Right lobe of liver (tissue), 6 donors: Measurements from ENCODE around the gene MAGI1. TPM values are rescaled to one million over a fixed set of nuclear protein-coding genes. Genes with fewer than 3 reads are reported as not detected.

ENCODE experiments used
- ATAC-seq, 4 donors: fragments of 200-7000 bp; cut with Tn5 transposase; one replicate each; pipeline ENCODE4 v1.9.1; 2020; ENCODE audit warnings: mild to moderate bottlenecking in 4 of 4, moderate library complexity in 4 of 4
- DNase-seq, 3 donors: peaks; one replicate each; pipeline ENCODE4 v3.0.0-alpha.2; 2020
- H3K27ac ChIP-seq, 3 donors: fragments of 200-600 bp; one replicate each; pipeline ENCODE4 v1.8.0; 2022
- H3K27me3 ChIP-seq, 2 donors: fragments of 200-600 bp; one replicate each; pipeline ENCODE4 v1.8.0; 2022
- H3K36me3 ChIP-seq, 4 donors: fragments of 200-600 bp; sonication (generic) in 1 of 4; one replicate each; pipeline versions ENCODE4 v1.5.1 to v1.8.0; 2017 to 2022; ENCODE audit warnings: control low read depth in 1 of 4
- H3K4me1 ChIP-seq, 4 donors: fragments of 200-600 bp; sonication (generic) in 1 of 4; one replicate each; pipeline versions ENCODE4 v1.5.1 to v1.8.0; 2017 to 2022; ENCODE audit warnings: control low read depth in 1 of 4
- H3K4me3 ChIP-seq, 3 donors: fragments of 200-600 bp; one replicate each; pipeline ENCODE4 v1.8.0; 2022
- H3K9me3 ChIP-seq, 4 donors: fragments of 200-600 bp; sonication (generic) in 1 of 4; one replicate each; pipeline versions ENCODE4 v1.5.1 to v1.8.0; 2017 to 2022; ENCODE audit warnings: control low read depth in 1 of 4
- CTCF ChIP-seq, 4 donors: fragments of 200-600 bp in 3 of 4; fragments of 450-650 bp in 1 of 4; IDR thresholded peaks; one replicate each; pipeline versions ENCODE4 v1.5.1 to v1.8.0; 2016 to 2022; ENCODE audit warnings: antibody characterized with exemption in 4 of 4, mild to moderate bottlenecking in 2 of 4
- POLR2A ChIP-seq: fragments of 450-650 bp; IDR thresholded peaks from one replicate; pipeline ENCODE4 v1.6.1; 2017; ENCODE audit warnings: antibody characterized with exemption, mild to moderate bottlenecking
- WGBS: methylation state at CpG from one replicate; pipeline ENCODE4 v1.1.6; 2018; ENCODE audit warnings: low coverage, low lambda C conversion rate; ENCODE audit not compliant: insufficient coverage; ENCODE audit errors: missing lambda C conversion rate; 5-methylcytosine and 5-hydroxymethylcytosine counted together
- intact Hi-C, 2 donors: fragments of 100-400 bp; cut with DNase I; formaldehyde crosslinking; loops; one replicate each; pipeline versions ENCODE4 v1.11.2 to v1.14.1; 2022
- total RNA-seq, 6 experiments: library from RNA; depleted of rRNA in 2 of 6; stranded (reverse); fragments of >200 nt in 2 of 6; fragmentation: NEBNext Ultra II Directional in 3 of 6; extraction: Animal tissue kit (Norgen Biotek cat#: 25700) in 3 of 6; gene quantifications; one replicate each; pipeline versions ENCODE4 v1.1.0 to v1.2.4, GENCODE V29; 2016 to 2023
- donor health status: DM: no; HTN: yes; CAD: no.
- donor health status: DM: no; HTN: no; CAD: no.
- donor health status: DM: no; HTN: no; CAD: no.
- donor health status: DM: no; HTN: yes; CAD: no.
- donor health status: DM: no; HTN: yes; CAD: no.

The MAGI1 gene
- total RNA-seq, 6 experiments from 2014 or later, result 22.6 to 37.7 (median 26.9) TPM

- H3K4me3 ChIP-seq, result no peak overlapping the region
- no peaks in the 10 kb centered on the region for H3K9me3 ChIP-seq
- H3K36me3 ChIP-seq, result no peaks in the 10 kb centered on the region
- H3K4me1 ChIP-seq, result peaks cover 0 to 34% (median 18%) of the 10 kb centered on the region in 4 donors
- H3K27me3 ChIP-seq, result no peaks in the 10 kb centered on the region
- peak overlapping the region; percentile 59 to 81 (median 78) for H3K27ac ChIP-seq
- TF ChIP-seq POLR2A (no peak), CTCF (IDR thresholded peaks at IDR 0.05) (no peak)
- DNase-seq (no peak), ATAC-seq (no peak)
- intact Hi-C loops, result no loop called here
Measured at GRCh38 chr3:66000506-66000905, 38.2 kb downstream of the MAGI1 start.

- TF ChIP-seq CTCF (IDR thresholded peaks at IDR 0.05) (no peak), POLR2A (no peak)
- Histone ChIP-seq H3K4me1 (peaks cover 0 to 34% (median 18%) of the 10 kb centered on the region in 4 donors), H3K36me3 (no peaks in the 10 kb centered on the region), H3K4me3 (peak overlapping the region in 2 of 3 donors; percentile 12 to 24), H3K9me3 (no peaks in the 10 kb centered on the region), H3K27me3 (no peaks in the 10 kb centered on the region), H3K27ac (peak overlapping the region; percentile 59 to 81 (median 78))
- DNase-seq (peak in 1 of 3 donors; percentile 57), ATAC-seq (peak; percentile 71 to 86 (median 78))
- 34% methylated on average over 7 of the region's 8 CpGs for WGBS
- intact Hi-C loops, result no loop called here
Measured at GRCh38 chr3:65999606-66000005, 39.1 kb downstream of the MAGI1 start.

GRCh38 chr3:65996589-65996988 lies 42.1 kb downstream of the MAGI1 start:
- WGBS, result 42% methylated on average over 8 of the region's 11 CpGs
- H3K4me3 ChIP-seq, result no peak overlapping the region
- H3K4me1 ChIP-seq, result peaks cover 0 to 34% (median 18%) of the 10 kb centered on the region in 4 donors
- no peaks in the 10 kb centered on the region for H3K9me3 ChIP-seq
- intact Hi-C loops, result no loop called here
- ATAC-seq (peak in 1 of 4 donors; percentile 1), DNase-seq (peak in 1 of 3 donors; percentile 29)
- no peaks in the 10 kb centered on the region for H3K27me3 ChIP-seq
- H3K27ac ChIP-seq, result no peak overlapping the region
- TF ChIP-seq POLR2A (no peak), CTCF (IDR thresholded peaks at IDR 0.05) (no peak)
- H3K36me3 ChIP-seq, result no peaks in the 10 kb centered on the region

- Histone ChIP-seq H3K27ac (no peak overlapping the region), H3K36me3 (no peaks in the 10 kb centered on the region), H3K4me3 (no peak overlapping the region), H3K9me3 (no peaks in the 10 kb centered on the region), H3K4me1 (peaks cover 0 to 26% (median 14%) of the 10 kb centered on the region in 4 donors), H3K27me3 (no peaks in the 10 kb centered on the region)
- TF ChIP-seq POLR2A (no peak), CTCF (IDR thresholded peaks at IDR 0.05) (no peak)
- WGBS, result 95% methylated on average over 6 of the region's 6 CpGs
- DNase-seq (no peak), ATAC-seq (no peak)
- intact Hi-C loops, result no loop called here
Measured at GRCh38 chr3:65995515-65995914, 43.2 kb downstream of the MAGI1 start.

GRCh38 chr3:65995030-65995429 lies 43.7 kb downstream of the MAGI1 start:
- TF ChIP-seq CTCF (IDR thresholded peaks at IDR 0.05) (no peak), POLR2A (no peak)
- DNase-seq (no peak), ATAC-seq (peak in 2 of 4 donors; percentile 4 to 52)
- H3K36me3 ChIP-seq, result no peaks in the 10 kb centered on the region
- intact Hi-C loops, result no loop called here
- no peak overlapping the region for H3K4me3 ChIP-seq
- no peaks in the 10 kb centered on the region for H3K9me3 ChIP-seq
- no peak overlapping the region for H3K27ac ChIP-seq
- WGBS, result 56% methylated on average over 3 of the region's 4 CpGs
- H3K4me1 ChIP-seq, result peaks cover 0 to 21% (median 11%) of the 10 kb centered on the region in 4 donors
- H3K27me3 ChIP-seq, result no peaks in the 10 kb centered on the region
